ENCODE results near the gene ARHGEF1.

The ARHGEF1 gene

DNA sequence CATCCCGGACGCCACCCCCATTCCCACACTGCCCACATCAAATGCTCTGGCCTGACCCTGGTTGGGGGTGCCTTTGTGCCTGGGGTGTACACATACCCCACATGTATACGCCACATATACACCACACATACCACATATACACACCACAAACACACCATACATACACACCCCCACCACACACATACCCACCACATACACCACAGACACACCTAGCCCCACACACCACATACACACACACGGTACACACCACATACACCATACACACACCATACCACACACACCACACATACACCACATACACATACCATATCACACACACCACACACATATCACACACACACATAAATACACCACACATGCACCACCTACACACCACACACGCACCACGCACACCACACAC is 35.1 kb downstream of the ARHGEF1 start:
- ATAC-seq (ENCODE audit: insufficient read depth, low read depth) (no peak), DNase-seq (no peak)
- Histone ChIP-seq H3K27ac (ENCODE audit: low read length) (no peak overlapping the region), H3K9ac (ENCODE audit: low read depth, low read length) (no peak overlapping the region), H3K4me1 (ENCODE audit: insufficient read depth, low read length) (peaks cover 7% of the 10 kb centered on the region), H2AFZ (ENCODE audit: low read depth, low read length) (no peak overlapping the region), H4K20me1 (ENCODE audit: insufficient read depth, low read length) (peaks cover 13% of the 10 kb centered on the region; the same call in 1 of the 2 replicates), H3K4me2 (ENCODE audit: insufficient read depth, low read length) (no peak overlapping the region), H3K27me3 (ENCODE audit: insufficient read depth, low read length, poor library complexity) (no peaks in the 10 kb centered on the region), H3K36me3 (ENCODE audit: insufficient read depth, low read length) (peaks cover 10% of the 10 kb centered on the region), H3K4me3 (ENCODE audit: low read depth in 1 of 2, low read length in 2 of 2) (no peak overlapping the region), H3K79me2 (ENCODE audit: insufficient read depth, low read length) (no peaks in the 10 kb centered on the region), H3K9me3 (ENCODE audit: insufficient read depth, low read length, severe bottlenecking) (no peaks in the 10 kb centered on the region)
- TF ChIP-seq, protein P1, sequence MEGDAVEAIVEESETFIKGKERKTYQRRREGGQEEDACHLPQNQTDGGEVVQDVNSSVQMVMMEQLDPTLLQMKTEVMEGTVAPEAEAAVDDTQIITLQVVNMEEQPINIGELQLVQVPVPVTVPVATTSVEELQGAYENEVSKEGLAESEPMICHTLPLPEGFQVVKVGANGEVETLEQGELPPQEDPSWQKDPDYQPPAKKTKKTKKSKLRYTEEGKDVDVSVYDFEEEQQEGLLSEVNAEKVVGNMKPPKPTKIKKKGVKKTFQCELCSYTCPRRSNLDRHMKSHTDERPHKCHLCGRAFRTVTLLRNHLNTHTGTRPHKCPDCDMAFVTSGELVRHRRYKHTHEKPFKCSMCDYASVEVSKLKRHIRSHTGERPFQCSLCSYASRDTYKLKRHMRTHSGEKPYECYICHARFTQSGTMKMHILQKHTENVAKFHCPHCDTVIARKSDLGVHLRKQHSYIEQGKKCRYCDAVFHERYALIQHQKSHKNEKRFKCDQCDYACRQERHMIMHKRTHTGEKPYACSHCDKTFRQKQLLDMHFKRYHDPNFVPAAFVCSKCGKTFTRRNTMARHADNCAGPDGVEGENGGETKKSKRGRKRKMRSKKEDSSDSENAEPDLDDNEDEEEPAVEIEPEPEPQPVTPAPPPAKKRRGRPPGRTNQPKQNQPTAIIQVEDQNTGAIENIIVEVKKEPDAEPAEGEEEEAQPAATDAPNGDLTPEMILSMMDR (IDR thresholded peaks at IDR 0.05; ENCODE audit: borderline replicate concordance, extremely low read depth, low read length, poor library complexity, severe bottlenecking), result no peak
- TF ChIP-seq EZH2 (IDR thresholded peaks at IDR 0.05; ENCODE audit: borderline replicate concordance, low read depth, low read length, severe bottlenecking), result no peak

DNA sequence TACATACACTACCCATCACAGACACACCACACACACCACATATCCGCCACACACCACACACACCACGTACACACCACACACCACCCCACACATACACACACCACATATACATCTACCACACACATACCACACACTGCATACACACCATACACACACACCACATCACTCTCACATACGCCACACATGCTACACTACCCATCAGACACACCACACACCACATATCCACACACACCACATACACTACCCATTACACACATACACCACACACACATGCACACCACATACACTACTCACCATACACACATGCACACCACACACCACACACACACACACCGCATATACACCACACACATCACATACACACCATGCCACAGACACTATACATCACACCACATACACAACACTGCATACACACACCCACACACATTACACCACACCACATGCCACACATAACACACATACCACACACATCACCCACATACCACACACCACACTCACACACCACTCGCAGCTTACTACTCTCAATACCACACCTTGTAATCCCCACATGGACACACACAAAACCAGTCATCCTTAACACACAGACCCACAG is 35.8 kb downstream of the ARHGEF1 start:
- Histone ChIP-seq H3K4me3 (ENCODE audit: low read depth in 1 of 2, low read length in 2 of 2) (no peak overlapping the region), H2AFZ (ENCODE audit: low read depth, low read length) (no peak overlapping the region), H3K9ac (ENCODE audit: low read depth, low read length) (no peak overlapping the region), H3K79me2 (ENCODE audit: insufficient read depth, low read length) (no peaks in the 10 kb centered on the region), H3K9me3 (ENCODE audit: insufficient read depth, low read length, severe bottlenecking) (no peaks in the 10 kb centered on the region), H3K4me2 (ENCODE audit: insufficient read depth, low read length) (no peak overlapping the region), H3K27me3 (ENCODE audit: insufficient read depth, low read length, poor library complexity) (no peaks in the 10 kb centered on the region), H4K20me1 (ENCODE audit: insufficient read depth, low read length) (peaks cover 13% of the 10 kb centered on the region; the same call in 1 of the 2 replicates), H3K36me3 (ENCODE audit: insufficient read depth, low read length) (peaks cover 10% of the 10 kb centered on the region), H3K27ac (ENCODE audit: low read length) (no peak overlapping the region), H3K4me1 (ENCODE audit: insufficient read depth, low read length) (peaks cover 7% of the 10 kb centered on the region)
- no peak for TF ChIP-seq EZH2 (IDR thresholded peaks at IDR 0.05; ENCODE audit: borderline replicate concordance, low read depth, low read length, severe bottlenecking)
- TF ChIP-seq, protein P1 (IDR thresholded peaks at IDR 0.05; ENCODE audit: borderline replicate concordance, extremely low read depth, low read length, poor library complexity, severe bottlenecking), result no peak
- DNase-seq, result no peak
- ATAC-seq (ENCODE audit: insufficient read depth, low read depth), result no peak

DNA sequence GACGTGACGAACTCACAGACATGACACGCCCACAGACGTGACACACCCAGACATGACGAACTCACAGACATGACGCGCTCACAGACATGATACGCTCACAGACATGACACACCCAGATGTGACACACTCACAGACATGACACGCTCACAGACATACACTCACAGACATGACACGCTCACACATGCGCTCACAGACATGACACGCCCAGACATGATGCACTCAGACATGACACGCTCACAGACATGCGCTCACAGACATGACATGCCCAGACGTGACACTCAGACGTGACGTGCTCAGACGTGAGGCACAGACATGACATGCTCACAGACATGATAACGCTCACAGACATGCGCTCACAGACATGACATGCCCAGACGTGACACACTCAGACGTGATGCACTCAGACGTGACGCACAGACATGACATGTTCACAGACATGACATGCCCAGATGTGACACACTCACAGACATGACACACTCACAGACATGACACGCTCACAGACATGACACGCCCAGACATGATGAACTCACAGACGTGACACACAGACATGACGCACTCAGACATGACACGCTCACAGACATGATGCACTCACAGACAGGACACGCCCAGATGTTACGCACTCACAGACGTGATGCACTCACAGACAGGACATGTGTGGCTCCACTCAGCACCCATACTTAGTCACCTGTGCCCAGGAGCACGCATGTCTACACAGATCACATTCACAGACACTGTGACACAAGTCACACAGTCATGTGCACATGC is 37.1 kb downstream of the ARHGEF1 start:
- Histone ChIP-seq H3K4me1 (ENCODE audit: insufficient read depth, low read length) (peaks cover 5% of the 10 kb centered on the region), H3K4me3 (ENCODE audit: low read depth in 1 of 2, low read length in 2 of 2) (no peak overlapping the region), H2AFZ (ENCODE audit: low read depth, low read length) (no peak overlapping the region), H3K36me3 (ENCODE audit: insufficient read depth, low read length) (peaks cover 10% of the 10 kb centered on the region), H3K9ac (ENCODE audit: low read depth, low read length) (no peak overlapping the region), H3K27me3 (ENCODE audit: insufficient read depth, low read length, poor library complexity) (no peaks in the 10 kb centered on the region), H3K4me2 (ENCODE audit: insufficient read depth, low read length) (no peak overlapping the region), H4K20me1 (ENCODE audit: insufficient read depth, low read length) (peaks cover 13% of the 10 kb centered on the region; the same call in 1 of the 2 replicates), H3K9me3 (ENCODE audit: insufficient read depth, low read length, severe bottlenecking) (no peaks in the 10 kb centered on the region), H3K27ac (ENCODE audit: low read length) (no peak overlapping the region), H3K79me2 (ENCODE audit: insufficient read depth, low read length) (no peaks in the 10 kb centered on the region)
- no peak for DNase-seq
- no peak for ATAC-seq (ENCODE audit: insufficient read depth, low read depth)
- TF ChIP-seq, protein P1 (IDR thresholded peaks at IDR 0.05; ENCODE audit: borderline replicate concordance, extremely low read depth, low read length, poor library complexity, severe bottlenecking), result no peak
- TF ChIP-seq EZH2 (IDR thresholded peaks at IDR 0.05; ENCODE audit: borderline replicate concordance, low read depth, low read length, severe bottlenecking), result no peak
